Fibroblast of lung (primary cell): Measurements from ENCODE around the gene WFDC5. TPM values are rescaled to one million over a fixed set of nuclear protein-coding genes. Genes with fewer than 3 reads are reported as not detected.

Source experiments
- DNase-seq, 2 donors: peaks; one replicate each; pipeline versions ENCODE4 v3.0.0 to v3.0.0-alpha.2; 2010; ENCODE audit warnings: low read depth in 2 of 2
- H2AFZ ChIP-seq: 2 replicates; pipeline ENCODE4 v1.5.1; 2012; ENCODE audit warnings: low read length, control low read depth, inconsistent platforms
- H3K27ac ChIP-seq: 2 replicates; pipeline ENCODE4 v1.5.1; 2011; ENCODE audit warnings: low read length, control low read depth; ENCODE audit not compliant: insufficient read depth
- H3K27me3 ChIP-seq: 2 replicates; pipeline ENCODE4 v1.5.1; 2011; ENCODE audit warnings: mild to moderate bottlenecking, low read length; ENCODE audit not compliant: control insufficient read depth, insufficient read depth
- H3K36me3 ChIP-seq: 2 replicates; pipeline ENCODE4 v1.5.1; 2011; ENCODE audit warnings: low read length; ENCODE audit not compliant: control insufficient read depth, insufficient read depth
- H3K4me1 ChIP-seq: 2 replicates; pipeline ENCODE4 v1.5.1; 2011; ENCODE audit warnings: low read length; ENCODE audit not compliant: control insufficient read depth, insufficient read depth; ENCODE audit errors: extremely low read depth
- H3K4me2 ChIP-seq: 2 replicates; pipeline ENCODE4 v1.5.1; 2011; ENCODE audit warnings: low read length, control low read depth; ENCODE audit not compliant: insufficient read depth; ENCODE audit errors: extremely low read depth
- H3K4me3 ChIP-seq, 4 experiments: fragments of 200-600 bp in 1 of 4; sonication (generic) in 1 of 4; replicated peaks in 1 of 4; 2 replicates each; pipeline ENCODE4 v1.5.1; 2011 to 2016; ENCODE audit warnings: low read length in 4 of 4, low read depth in 3 of 4, mild to moderate bottlenecking in 3 of 4, control low read depth in 2 of 4, inconsistent platforms in 1 of 4, mixed read lengths in 1 of 4; ENCODE audit not compliant: insufficient read depth in 1 of 4; ENCODE audit errors: control extremely low read depth in 1 of 4
- H3K79me2 ChIP-seq: 2 replicates; pipeline ENCODE4 v1.5.1; 2012; ENCODE audit warnings: mild to moderate bottlenecking, low read length, inconsistent platforms; ENCODE audit not compliant: control insufficient read depth, insufficient read depth
- H3K9ac ChIP-seq: 2 replicates; pipeline ENCODE4 v1.5.1; 2011; ENCODE audit warnings: mild to moderate bottlenecking, low read length, control low read depth; ENCODE audit not compliant: insufficient read depth
- H3K9me3 ChIP-seq: 2 replicates; pipeline ENCODE4 v1.5.1; 2012; ENCODE audit warnings: low read depth, low read length; ENCODE audit not compliant: control insufficient read depth, insufficient read depth
- H4K20me1 ChIP-seq: 2 replicates; pipeline ENCODE4 v1.5.1; 2011; ENCODE audit warnings: low read length; ENCODE audit not compliant: control insufficient read depth, insufficient read depth; ENCODE audit errors: extremely low read depth
- CTCF ChIP-seq, 2 donors: IDR thresholded peaks in 1 of 2; conservative IDR thresholded peaks in 1 of 2; 1 replicate in 1 of 2; 2 replicates in 1 of 2; pipeline ENCODE4 v1.5.1; 2011 to 2012; ENCODE audit warnings: low read length in 2 of 2, control low read depth in 1 of 2, inconsistent platforms in 1 of 2, low read depth in 1 of 2, mild to moderate bottlenecking in 1 of 2
- EZH2 ChIP-seq: IDR thresholded peaks from 2 replicates; pipeline ENCODE4 v1.5.1; 2012; ENCODE audit warnings: low read length, control low read depth, mild to moderate bottlenecking; ENCODE audit errors: missing control alignments
- polyA plus RNA-seq, 2 donors: library from polyadenylated mRNA; depleted of rRNA in 1 of 2; stranded (reverse) in 1 of 2; unstranded in 1 of 2; fragments of >200 nt; gene quantifications; 2 replicates each; pipeline ENCODE4 v1.2.1, GENCODE V29; 2011 to 2012; ENCODE audit warnings: missing spikeins in 1 of 2
- total RNA-seq: library from RNA; depleted of rRNA; stranded (reverse); fragments of >200 nt; gene quantifications from 2 replicates; pipeline ENCODE4 v1.2.1, GENCODE V29; 2014

Gene WFDC5
- total and polyA plus RNA-seq, 2 donors (not counting 1 experiment from before 2014, with no cell fraction given), result not detected

- H3K4me3 ChIP-seq, result no peak overlapping the region
- H3K9ac ChIP-seq, result no peak overlapping the region
- H2AFZ ChIP-seq, result no peak overlapping the region
- H3K9me3 ChIP-seq, result no peaks in the 10 kb centered on the region
- peaks cover 2% of the 10 kb centered on the region for H3K36me3 ChIP-seq
- peaks cover 5% of the 10 kb centered on the region for H3K4me1 ChIP-seq
- H3K27ac ChIP-seq, result no peak overlapping the region
- DNase-seq, result no peak
- H3K4me2 ChIP-seq, result no peak overlapping the region
- H3K27me3 ChIP-seq, result no peaks in the 10 kb centered on the region
- H3K79me2 ChIP-seq, result no peaks in the 10 kb centered on the region
- H4K20me1 ChIP-seq, result no peaks in the 10 kb centered on the region
- TF ChIP-seq CTCF (conservative IDR thresholded peaks at IDR 0.05 in 1 of 2, IDR thresholded peaks at IDR 0.05 in 1 of 2; ENCODE audit: low read depth in 1 of 2, low read length in 2 of 2) (no peak), EZH2 (no peak)
Measured at GRCh38 chr20:45085867-45086266, 29.1 kb downstream of the WFDC5 start.

- no peaks in the 10 kb centered on the region for H4K20me1 ChIP-seq
- no peak overlapping the region for H2AFZ ChIP-seq
- H3K4me1 ChIP-seq, result peaks cover 5% of the 10 kb centered on the region
- no peaks in the 10 kb centered on the region for H3K79me2 ChIP-seq
- TF ChIP-seq EZH2 (no peak), CTCF (conservative IDR thresholded peaks at IDR 0.05 in 1 of 2, IDR thresholded peaks at IDR 0.05 in 1 of 2; ENCODE audit: low read depth in 1 of 2, low read length in 2 of 2) (no peak)
- H3K4me3 ChIP-seq, result no peak overlapping the region
- no peaks in the 10 kb centered on the region for H3K9me3 ChIP-seq
- no peak for DNase-seq
- no peak overlapping the region for H3K9ac ChIP-seq
- no peak overlapping the region for H3K4me2 ChIP-seq
- H3K27me3 ChIP-seq, result no peaks in the 10 kb centered on the region
- H3K36me3 ChIP-seq, result peaks cover 2% of the 10 kb centered on the region
- no peak overlapping the region for H3K27ac ChIP-seq
Measured at GRCh38 chr20:45085289-45085688, 29.7 kb downstream of the WFDC5 start.

GRCh38 chr20:45083127-45083526 lies 31.8 kb downstream of the WFDC5 start:
- Histone ChIP-seq H3K9me3 (no peaks in the 10 kb centered on the region), H3K36me3 (peaks cover 2% of the 10 kb centered on the region), H3K4me1 (peaks cover 5% of the 10 kb centered on the region), H3K27me3 (no peaks in the 10 kb centered on the region), H4K20me1 (no peaks in the 10 kb centered on the region), H3K27ac (no peak overlapping the region), H3K4me2 (no peak overlapping the region), H3K4me3 (no peak overlapping the region), H3K9ac (no peak overlapping the region), H2AFZ (no peak overlapping the region), H3K79me2 (no peaks in the 10 kb centered on the region)
- TF ChIP-seq CTCF (conservative IDR thresholded peaks at IDR 0.05 in 1 of 2, IDR thresholded peaks at IDR 0.05 in 1 of 2; ENCODE audit: low read depth in 1 of 2, low read length in 2 of 2) (no peak), EZH2 (no peak)
- no peak for DNase-seq
